Hepatocyte (in vitro differentiated cells): ENCODE measurements around the gene ZDHHC11B.

Experiments
- CTCF ChIP-seq: fragments of 200-600 bp; sonication (generic); IDR thresholded peaks from 2 replicates; pipeline ENCODE4 v1.5.1; 2016; ENCODE audit warnings: antibody characterized with exemption, mild to moderate bottlenecking; ENCODE audit not compliant: poor library complexity
- EZH2 ChIP-seq: fragments of 200-600 bp; sonication (generic); IDR thresholded peaks from 2 replicates; pipeline ENCODE4 v1.6.1; 2016; ENCODE audit warnings: antibody characterized with exemption, mild to moderate bottlenecking, borderline replicate concordance

DNA sequence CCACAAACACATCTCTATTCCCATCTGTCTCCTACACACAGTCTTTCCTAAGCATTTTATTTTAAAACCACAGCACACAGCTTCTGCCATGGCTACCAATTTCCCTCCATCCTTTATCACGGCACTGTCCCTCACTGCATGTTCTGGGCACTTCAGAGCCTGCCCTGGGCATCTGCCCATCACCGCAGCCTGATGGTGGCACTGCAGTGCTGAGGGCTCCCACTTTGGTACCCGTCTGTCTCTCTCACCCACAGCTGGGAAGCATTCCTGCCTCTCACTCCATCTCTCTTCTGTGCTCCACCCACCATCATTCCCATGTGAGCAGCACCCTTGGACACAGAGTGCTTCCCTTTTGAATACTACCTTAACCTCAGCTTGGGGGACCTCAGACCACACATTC is 34.5 kb upstream of the ZDHHC11B start:
- TF ChIP-seq CTCF (no peak), EZH2 (no peak)
